GM21423 (cell line): ENCODE data around the gene SECTM1.
A peak's percentile ranks its signal among the peaks of the same experiment; 100 is the strongest.

ENCODE experiments used
- ATAC-seq: cut with Tn5 transposase; IDR thresholded peaks from one replicate; pipeline ENCODE4 v1.9.1; 2021; ENCODE audit warnings: mild to moderate bottlenecking, moderate library complexity; ENCODE audit not compliant: unreplicated experiment

Gene SECTM1

GRCh38 chr17:82301916-82302567 lies 31.5 kb downstream of the SECTM1 start:
- no peak for ATAC-seq

DNA sequence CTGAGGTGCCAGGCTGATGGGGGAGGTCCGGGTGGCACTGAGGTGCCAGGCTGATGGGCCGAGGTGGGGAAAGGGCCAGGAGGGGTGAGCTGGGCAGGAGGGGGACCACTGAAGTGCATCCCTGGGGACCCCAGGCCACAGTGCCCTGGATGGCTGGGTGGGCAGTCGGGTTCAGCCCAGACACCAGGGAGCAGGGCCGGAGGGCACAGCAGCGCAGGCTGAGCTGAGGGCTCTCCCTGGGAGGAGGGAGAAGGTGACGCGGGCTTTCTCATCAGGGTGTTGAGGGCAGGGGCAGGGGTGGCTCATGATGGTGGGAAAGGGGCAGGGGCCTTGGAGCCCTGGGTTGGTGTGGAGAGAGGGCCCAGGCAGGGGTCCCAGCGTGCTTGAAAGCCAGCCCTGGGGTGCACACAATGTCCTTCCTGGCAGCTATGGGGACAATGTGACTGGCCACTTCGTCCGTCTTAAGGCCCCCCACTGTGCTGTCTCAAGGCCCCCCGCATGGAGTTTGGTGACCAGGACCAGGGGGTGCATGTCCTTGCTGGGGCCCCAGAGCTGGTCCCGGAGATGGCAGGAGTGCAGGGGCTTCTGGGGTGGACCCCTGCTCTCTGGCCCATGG lies 32.2 kb downstream of the SECTM1 start:
- no peak for ATAC-seq

DNA sequence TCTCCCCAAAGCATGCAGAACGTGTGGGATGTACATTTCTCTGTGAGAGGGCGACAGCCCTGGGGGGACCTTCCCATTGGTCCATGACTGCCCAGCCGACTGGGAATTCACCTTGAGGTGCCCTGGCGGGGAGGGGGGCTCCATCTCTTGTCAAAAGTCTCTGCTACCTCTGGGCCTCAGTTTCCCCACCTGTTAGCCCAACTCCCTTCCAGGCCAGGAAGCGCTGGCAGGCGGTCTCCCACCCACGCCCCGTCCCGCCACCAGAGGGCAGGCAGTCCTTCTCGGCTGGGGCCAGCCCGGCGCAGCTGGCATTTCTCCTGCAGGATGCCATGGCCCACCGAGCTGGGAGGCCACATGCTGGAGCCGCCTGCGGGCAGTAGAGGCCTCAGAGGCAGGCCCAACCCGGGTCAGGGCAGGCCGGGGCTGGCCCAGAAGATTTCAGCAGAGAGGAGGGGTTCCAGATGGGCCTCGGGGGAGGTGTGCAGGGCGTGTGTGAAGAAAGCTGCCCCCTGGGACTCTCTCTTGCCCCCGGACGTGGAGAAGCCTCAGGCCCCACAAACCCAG lies 32.8 kb downstream of the SECTM1 start:
- no peak for ATAC-seq

GRCh38 chr17:82300228-82300627 lies 33.3 kb downstream of the SECTM1 start:
- ATAC-seq: no peak

- ATAC-seq: no peak
Measured at GRCh38 chr17:82299452-82299851, 34.1 kb downstream of the SECTM1 start.

GRCh38 chr17:82298538-82299421 lies 34.8 kb downstream of the SECTM1 start:
- no peak for ATAC-seq

GRCh38 chr17:82297714-82298537 lies 35.6 kb downstream of the SECTM1 start:
- peak; percentile 56 for ATAC-seq

DNA sequence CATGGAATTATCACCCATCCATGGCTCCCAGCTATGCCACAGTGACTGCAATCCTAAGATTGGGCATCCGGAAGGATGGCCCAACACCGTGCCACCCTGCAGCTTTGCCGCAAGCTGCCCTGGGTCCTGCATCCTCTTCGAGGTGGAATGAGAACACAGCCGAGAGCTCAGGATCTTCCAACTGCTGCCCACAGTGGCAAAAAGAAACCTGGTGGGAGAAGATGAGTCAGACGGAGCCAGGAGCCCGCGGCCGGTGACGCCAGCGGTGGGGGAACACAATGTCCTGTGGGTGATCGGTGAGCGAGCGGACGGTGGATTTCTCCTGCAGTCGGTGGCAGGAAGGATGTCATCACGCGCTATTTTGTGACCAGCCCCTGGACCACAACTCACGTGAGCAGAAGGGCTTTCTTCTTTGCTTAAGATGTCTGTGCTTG lies 36.3 kb downstream of the SECTM1 start:
- ATAC-seq: peak; percentile 29

DNA sequence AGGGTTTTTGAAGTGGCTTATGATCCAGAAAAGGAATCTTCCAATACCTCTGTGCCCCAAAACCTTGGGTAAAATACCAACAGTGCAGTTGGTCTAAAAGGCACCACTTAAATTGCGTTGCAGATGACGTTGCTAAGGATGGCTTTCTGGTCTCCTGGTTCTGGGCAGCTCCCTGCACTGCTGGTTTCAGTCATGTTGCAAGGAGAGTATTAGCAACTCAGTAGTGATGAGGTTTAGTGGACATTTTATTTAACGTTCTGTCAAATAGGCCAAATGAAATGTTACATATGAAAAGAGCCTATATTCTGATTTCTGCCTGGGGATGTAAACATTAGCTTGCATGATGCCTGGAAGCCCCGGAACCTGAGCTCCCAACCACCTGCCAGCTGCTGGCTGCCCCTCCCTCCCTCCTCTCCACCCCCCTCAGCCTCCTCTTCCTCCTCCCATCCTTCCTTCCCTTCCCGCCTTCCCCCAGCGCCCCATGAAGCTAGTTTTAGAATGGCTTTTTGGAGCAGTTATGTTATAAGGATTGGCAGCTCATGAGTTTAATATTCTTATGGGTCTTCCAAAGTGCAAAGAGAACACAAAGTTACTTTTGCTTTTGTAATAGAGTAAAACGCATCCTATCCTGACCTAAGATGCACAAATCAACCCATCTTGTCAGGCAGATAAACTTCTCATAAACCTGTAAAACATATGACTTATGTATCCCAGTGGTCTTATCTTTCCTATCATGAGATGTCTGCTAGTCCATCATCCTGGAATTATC lies 36.9 kb downstream of the SECTM1 start:
- no peak for ATAC-seq

DNA sequence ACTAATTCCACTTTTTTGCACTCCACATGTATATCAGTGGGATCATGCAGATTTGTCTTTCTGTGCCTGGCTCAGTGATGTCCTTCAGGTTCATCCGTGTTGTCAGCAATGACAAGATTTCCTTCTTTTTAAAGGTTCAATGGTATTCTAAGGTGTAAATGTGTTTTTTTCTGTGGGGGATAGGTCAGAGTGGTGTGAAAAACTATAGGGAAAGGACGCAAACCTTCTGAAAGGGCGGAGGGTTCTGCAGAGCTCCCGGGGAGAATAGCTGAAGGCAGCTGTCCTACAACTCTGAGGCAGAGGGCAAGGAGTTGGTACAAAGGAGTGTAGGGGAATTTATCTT lies 38.1 kb downstream of the SECTM1 start:
- ATAC-seq: no peak

DNA sequence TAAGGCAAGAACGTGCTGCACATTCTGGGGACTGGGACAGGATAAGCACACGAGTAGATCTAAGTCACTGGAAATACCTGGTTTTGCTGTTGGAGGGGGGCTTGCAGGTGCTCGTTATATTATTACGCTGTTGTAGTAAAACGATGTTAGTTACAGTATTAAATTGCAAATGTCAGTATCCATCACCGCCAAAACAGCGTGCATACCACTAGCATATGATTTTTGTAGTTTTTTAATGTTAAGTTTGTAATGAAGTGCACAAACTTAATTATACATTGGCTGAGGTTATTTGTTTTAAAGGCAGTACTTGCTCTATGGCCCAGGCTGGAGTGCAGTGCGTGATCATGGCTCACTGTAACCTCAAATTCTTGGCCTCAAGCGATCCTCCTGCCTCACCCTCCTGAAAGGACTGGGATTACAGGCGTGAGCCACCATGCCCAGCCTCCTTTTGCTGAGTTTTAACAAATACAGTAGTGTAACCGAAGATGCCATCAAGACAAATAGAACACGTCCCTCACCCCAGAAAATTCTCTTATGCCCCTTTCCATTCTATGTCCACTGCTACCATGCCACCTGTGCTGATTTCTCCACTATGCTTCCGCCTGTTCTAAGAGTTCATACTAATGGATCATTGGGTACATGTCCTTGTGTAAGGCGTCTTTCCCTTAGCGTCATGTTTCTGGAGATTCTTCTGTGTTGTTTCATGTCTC lies 39.3 kb downstream of the SECTM1 start:
- ATAC-seq: no peak

- ATAC-seq: peak; percentile 94
Measured at GRCh38 chr17:82292251-82293154, 41.1 kb downstream of the SECTM1 start.

GRCh38 chr17:82291582-82292250 lies 41.9 kb downstream of the SECTM1 start:
- ATAC-seq: no peak

DNA sequence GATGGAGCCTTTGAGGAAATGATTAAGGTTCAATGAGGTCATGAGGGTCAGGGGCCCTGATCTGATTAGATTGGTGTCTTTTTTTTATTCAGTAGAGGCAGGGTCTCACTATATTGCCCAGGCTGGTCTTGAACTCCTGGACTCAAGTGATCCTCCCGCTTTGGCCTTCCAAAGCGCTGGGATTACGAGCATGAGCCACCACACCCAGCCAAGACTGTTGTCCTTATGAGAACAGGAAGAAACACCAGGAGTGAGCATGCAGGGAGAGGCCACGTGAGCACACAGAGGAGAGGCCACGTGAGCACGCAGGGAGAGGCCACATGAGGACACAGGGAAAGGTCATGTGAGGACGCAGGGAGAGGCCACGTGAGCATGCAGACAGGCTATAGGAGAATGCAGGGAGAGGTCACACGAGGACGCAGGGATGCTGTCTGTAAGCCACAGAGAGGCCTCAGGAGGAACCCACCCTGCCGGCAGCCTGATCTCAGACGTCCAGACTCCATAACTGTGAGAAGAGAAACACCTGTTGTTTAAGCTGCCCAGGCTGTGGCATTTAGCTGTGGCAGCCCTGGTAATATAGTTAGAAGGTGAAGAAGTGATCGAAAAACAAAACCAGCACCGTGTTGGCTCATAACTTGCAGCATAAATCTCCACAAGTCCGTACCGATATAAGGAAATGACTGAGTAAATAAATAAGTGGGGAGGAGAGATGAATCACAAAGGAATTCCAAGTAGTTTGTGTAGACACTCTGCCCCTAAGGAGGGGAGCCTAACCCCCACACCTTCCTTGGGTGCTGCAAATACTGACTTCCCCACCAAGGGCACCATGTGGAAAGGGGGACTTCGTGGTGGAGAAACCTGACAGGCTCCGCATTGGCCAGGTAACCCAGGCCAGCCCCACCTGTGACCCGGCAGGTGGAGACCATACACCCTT lies 45.4 kb downstream of the SECTM1 start:
- ATAC-seq: no peak

DNA sequence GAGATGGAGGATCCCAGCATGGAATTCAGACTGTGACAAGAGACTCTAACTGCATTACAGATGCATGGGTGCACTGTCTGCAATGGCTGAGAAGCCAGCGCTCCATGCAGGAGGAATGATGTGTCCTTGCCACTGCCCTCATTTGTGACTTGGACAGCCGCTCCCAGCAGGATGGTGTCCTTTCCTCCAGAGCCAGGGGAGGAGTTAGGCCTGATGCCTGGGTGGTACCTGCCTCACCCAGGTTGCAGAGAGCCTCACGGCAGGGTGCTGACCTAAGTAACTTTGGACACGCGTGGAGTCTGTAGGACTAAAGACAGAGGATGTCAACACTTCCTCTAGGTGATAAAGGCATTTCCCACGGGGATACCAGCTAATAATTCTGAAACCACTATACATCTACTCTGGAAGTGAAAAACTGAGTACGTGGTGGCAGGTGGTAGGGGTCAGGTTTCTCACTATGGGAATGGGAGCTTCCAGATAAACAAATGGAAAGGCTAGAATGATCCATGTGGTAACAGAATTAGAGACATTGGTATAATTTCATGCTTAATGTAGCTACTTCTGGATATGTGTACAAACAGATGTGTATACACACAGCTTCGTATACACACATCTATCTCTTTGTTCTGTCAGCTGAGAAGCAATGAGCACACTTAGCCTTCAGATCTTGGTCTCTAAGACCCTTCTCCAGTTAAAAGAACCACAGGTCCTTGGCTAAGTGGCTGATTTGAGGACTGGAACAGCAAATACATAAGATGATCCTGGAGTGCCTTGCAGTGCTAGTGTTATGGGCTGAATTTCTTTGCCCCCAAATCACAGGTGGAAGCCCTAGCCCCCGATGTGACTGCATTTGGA lies 46.3 kb downstream of the SECTM1 start:
- ATAC-seq: no peak

GRCh38 chr17:82285141-82285540 lies 48.4 kb downstream of the SECTM1 start:
- no peak for ATAC-seq
